SU-DHL-6 (cell line): ENCODE data around the gene COX5A.

Experiments
- H2AFZ ChIP-seq: fragments of 200-600 bp; sonication (generic); 2 replicates; pipeline ENCODE4 v1.6.1; 2014; ENCODE audit warnings: low read depth, mild to moderate bottlenecking, moderate library complexity, mixed read lengths, antibody characterized with exemption, low read length; ENCODE audit not compliant: severe bottlenecking
- H3F3A ChIP-seq: fragments of 200-600 bp; shearing (Covaris generic); 2 replicates; pipeline ENCODE4 v1.6.0; 2016; ENCODE audit warnings: antibody characterized with exemption, mild to moderate bottlenecking; ENCODE audit not compliant: insufficient read depth
- H3K27ac ChIP-seq: fragments of 200-600 bp; sonication (generic); 2 replicates; pipeline ENCODE4 v1.5.1; 2016; ENCODE audit warnings: low read depth, mild to moderate bottlenecking, low read length, moderate library complexity, mixed read lengths
- H3K27me3 ChIP-seq: fragments of 200-600 bp; sonication (generic), shearing (Covaris generic); 2 replicates; pipeline ENCODE4 v1.6.0; 2014; ENCODE audit warnings: mild to moderate bottlenecking, low read length
- H3K36me3 ChIP-seq: fragments of 200-600 bp; sonication (generic); 2 replicates; pipeline ENCODE4 v1.6.1; 2014; ENCODE audit warnings: mild to moderate bottlenecking, low read length, mixed read lengths
- H3K4me2 ChIP-seq: fragments of 300-600, 200-600 bp; shearing (Covaris generic), sonication (generic); 2 replicates; pipeline ENCODE4 v1.6.0; 2014; ENCODE audit warnings: low read length, low read depth, mild to moderate bottlenecking; ENCODE audit not compliant: poor library complexity, severe bottlenecking
- H3K4me3 ChIP-seq: fragments of 200-600 bp; sonication (generic); 2 replicates; pipeline ENCODE4 v1.5.1; 2014; ENCODE audit warnings: antibody characterized with exemption, low read length, mild to moderate bottlenecking, mixed read lengths; ENCODE audit not compliant: insufficient read depth, poor library complexity, severe bottlenecking
- H3K79me2 ChIP-seq: fragments of 200-600 bp; sonication (generic); 2 replicates; pipeline ENCODE4 v1.6.1; 2014; ENCODE audit warnings: mild to moderate bottlenecking, low read length, moderate library complexity; ENCODE audit not compliant: insufficient read depth
- H3K9ac ChIP-seq: fragments of 200-600 bp; sonication (generic); 2 replicates; pipeline ENCODE4 v1.7.0; 2014; ENCODE audit warnings: mild to moderate bottlenecking, low read length
- H3K9me2 ChIP-seq: fragments of 200-600 bp; sonication (generic); replicated peaks from 2 replicates; pipeline ENCODE4 v1.6.1; 2014; ENCODE audit warnings: low read length; ENCODE audit not compliant: insufficient read depth
- H3K9me3 ChIP-seq: fragments of 200-600 bp; sonication (generic); 2 replicates; pipeline ENCODE4 v1.6.1; 2014; ENCODE audit warnings: low read length, mixed read lengths; ENCODE audit not compliant: insufficient read depth
- H4K20me1 ChIP-seq: fragments of 200-600 bp; sonication (generic); 2 replicates; pipeline ENCODE4 v1.6.1; 2014; ENCODE audit warnings: low read depth, mild to moderate bottlenecking, antibody characterized with exemption, low read length, moderate library complexity, mixed read lengths
- EZH2phosphoT487 ChIP-seq: fragments of 200-600 bp; sonication (generic), shearing (Covaris generic); conservative IDR thresholded peaks from 2 replicates; pipeline ENCODE4 v1.6.1; 2018; ENCODE audit warnings: mild to moderate bottlenecking, antibody characterized with exemption, low read length, moderate library complexity, mixed read lengths
- TF ChIP-seq, protein P1 (sequence below): fragments of 200-600 bp; sonication (generic); IDR thresholded peaks from one replicate; pipeline ENCODE4 v1.5.1; 2017; ENCODE audit warnings: antibody characterized with exemption, mild to moderate bottlenecking, low read length, moderate library complexity; ENCODE audit not compliant: insufficient read depth, poor library complexity, severe bottlenecking

The COX5A gene

DNA sequence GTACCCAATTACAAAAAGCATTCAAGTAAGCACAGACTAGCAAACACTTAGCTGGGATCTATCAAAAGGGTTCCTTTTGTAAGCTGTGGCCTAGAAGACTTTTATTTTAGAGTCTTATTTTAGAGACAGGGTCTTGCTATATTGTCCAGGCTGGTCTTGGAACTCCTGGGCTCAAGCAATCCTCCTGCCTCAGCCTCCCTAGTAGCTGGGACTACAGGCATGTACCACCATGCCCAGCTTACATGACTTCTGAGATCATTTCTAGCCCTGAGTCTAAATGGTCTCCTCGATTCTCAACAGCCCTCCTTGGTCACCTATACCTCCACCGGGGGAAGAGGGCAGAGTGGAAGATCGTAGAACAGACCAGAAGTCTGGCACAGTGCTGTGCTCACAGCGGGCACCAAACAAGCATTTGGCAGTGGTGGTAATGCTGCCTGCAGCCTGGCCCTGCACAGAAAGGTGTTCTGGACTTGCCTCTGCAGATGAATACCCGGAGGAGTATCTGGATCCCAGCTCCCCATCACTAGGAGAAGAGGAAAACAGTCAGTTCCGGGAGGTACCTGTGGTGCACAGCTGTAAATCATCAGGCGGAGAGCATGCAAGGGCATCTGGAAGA lies 33.6 kb downstream of the COX5A start:
- H3K36me3 ChIP-seq = no peaks in the 10 kb centered on the region
- H3K79me2 ChIP-seq = peaks cover 5% of the 10 kb centered on the region; the same call in 1 of the 2 replicates
- H3K4me2 ChIP-seq = no peak overlapping the region
- TF ChIP-seq, protein P1, sequence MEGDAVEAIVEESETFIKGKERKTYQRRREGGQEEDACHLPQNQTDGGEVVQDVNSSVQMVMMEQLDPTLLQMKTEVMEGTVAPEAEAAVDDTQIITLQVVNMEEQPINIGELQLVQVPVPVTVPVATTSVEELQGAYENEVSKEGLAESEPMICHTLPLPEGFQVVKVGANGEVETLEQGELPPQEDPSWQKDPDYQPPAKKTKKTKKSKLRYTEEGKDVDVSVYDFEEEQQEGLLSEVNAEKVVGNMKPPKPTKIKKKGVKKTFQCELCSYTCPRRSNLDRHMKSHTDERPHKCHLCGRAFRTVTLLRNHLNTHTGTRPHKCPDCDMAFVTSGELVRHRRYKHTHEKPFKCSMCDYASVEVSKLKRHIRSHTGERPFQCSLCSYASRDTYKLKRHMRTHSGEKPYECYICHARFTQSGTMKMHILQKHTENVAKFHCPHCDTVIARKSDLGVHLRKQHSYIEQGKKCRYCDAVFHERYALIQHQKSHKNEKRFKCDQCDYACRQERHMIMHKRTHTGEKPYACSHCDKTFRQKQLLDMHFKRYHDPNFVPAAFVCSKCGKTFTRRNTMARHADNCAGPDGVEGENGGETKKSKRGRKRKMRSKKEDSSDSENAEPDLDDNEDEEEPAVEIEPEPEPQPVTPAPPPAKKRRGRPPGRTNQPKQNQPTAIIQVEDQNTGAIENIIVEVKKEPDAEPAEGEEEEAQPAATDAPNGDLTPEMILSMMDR = no peak
- no peak for TF ChIP-seq EZH2phosphoT487
- H3K27ac ChIP-seq = no peak overlapping the region
- no peaks in the 10 kb centered on the region for H3K9me3 ChIP-seq
- no peaks in the 10 kb centered on the region for H3K9me2 ChIP-seq
- H3K27me3 ChIP-seq = no peaks in the 10 kb centered on the region
- H3K9ac ChIP-seq = no peak overlapping the region
- no peaks in the 10 kb centered on the region for H4K20me1 ChIP-seq
- no peak overlapping the region for H3K4me3 ChIP-seq
- peaks cover 14% of the 10 kb centered on the region for H3F3A ChIP-seq
- no peak overlapping the region for H2AFZ ChIP-seq

DNA sequence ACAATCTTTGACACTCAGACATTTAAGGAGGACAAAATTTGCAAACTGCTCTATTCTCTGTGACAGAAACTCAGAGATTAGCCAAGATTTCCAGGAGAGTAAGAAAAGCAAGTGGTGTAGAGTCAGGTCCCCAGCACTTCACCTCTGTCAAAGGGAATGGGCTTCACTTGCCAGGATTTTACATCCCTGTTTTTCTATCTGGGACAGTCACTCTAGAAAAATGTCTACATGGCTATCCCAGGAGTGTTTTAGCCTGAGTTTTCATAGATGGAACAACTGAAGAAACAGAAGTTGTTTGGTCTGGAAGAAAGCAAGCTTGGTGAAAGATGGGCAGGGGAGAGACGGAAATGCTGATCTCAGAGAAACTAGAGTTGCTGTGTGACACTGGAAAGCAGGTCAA lies 34.2 kb downstream of the COX5A start:
- no peak overlapping the region for H3K9ac ChIP-seq
- no peaks in the 10 kb centered on the region for H3K9me2 ChIP-seq
- TF ChIP-seq, protein P1 = no peak
- no peak for TF ChIP-seq EZH2phosphoT487
- H3K4me3 ChIP-seq = no peak overlapping the region
- no peaks in the 10 kb centered on the region for H3K36me3 ChIP-seq
- no peaks in the 10 kb centered on the region for H3K9me3 ChIP-seq
- H3F3A ChIP-seq = peaks cover 9% of the 10 kb centered on the region
- no peak overlapping the region for H3K27ac ChIP-seq
- H3K27me3 ChIP-seq = no peaks in the 10 kb centered on the region
- no peak overlapping the region for H2AFZ ChIP-seq
- H3K4me2 ChIP-seq = no peak overlapping the region
- H3K79me2 ChIP-seq = peaks cover 5% of the 10 kb centered on the region; the same call in 1 of the 2 replicates
- no peaks in the 10 kb centered on the region for H4K20me1 ChIP-seq

DNA sequence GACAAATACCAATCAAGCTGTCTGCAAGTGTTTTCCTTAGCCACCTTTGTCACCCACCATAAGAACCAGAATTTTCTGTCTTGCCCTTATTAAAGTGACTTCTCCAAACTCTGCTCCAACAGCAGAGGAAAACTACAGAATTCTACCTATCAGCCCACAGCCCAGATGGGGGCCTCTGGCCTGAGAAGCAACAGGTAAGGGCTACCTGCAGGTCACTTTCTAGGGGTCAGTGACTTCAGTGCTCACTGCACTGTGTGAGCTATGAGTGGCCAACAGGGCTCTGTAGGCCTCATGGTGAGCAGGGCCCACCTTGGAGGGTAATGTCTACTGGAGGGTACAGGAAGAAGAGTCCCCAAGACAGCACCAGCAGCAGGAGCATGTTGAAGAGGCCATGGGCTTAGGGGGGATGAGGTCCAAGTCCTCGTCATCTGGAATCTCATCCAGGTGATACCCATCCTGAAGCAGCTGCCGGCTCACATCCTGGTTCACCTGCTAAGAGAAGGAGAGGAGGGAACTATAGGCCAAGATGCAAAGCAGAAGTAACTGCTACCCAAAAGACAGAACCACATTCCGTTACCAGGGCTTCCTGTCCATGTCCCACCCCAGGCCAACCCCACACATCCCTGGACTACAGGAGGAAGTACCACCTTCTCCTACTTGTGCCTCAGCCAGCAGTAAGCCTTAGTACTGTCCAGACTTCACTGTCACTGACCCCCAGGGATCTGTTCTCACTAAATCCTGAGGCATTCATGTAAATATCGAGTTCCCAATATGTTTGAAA lies 35.4 kb downstream of the COX5A start:
- no peak overlapping the region for H3K4me3 ChIP-seq
- H3K79me2 ChIP-seq = peaks cover 5% of the 10 kb centered on the region; the same call in 1 of the 2 replicates
- no peaks in the 10 kb centered on the region for H3K9me2 ChIP-seq
- no peak overlapping the region for H3K4me2 ChIP-seq
- no peaks in the 10 kb centered on the region for H3K9me3 ChIP-seq
- no peak overlapping the region for H3K9ac ChIP-seq
- no peak overlapping the region for H2AFZ ChIP-seq
- H4K20me1 ChIP-seq = no peaks in the 10 kb centered on the region
- H3F3A ChIP-seq = peaks cover 9% of the 10 kb centered on the region; the same call in 1 of the 2 replicates
- no peaks in the 10 kb centered on the region for H3K27me3 ChIP-seq
- TF ChIP-seq, protein P1 = no peak
- no peak for TF ChIP-seq EZH2phosphoT487
- H3K27ac ChIP-seq = no peak overlapping the region
- H3K36me3 ChIP-seq = no peaks in the 10 kb centered on the region
